IMR-90 (cell line): ENCODE measurements around the gene NFKB1. TPM values are rescaled to one million over a fixed set of nuclear protein-coding genes. Genes with fewer than 3 reads are reported as not detected.

ENCODE experiments used
- ATAC-seq: fragments of 200-7000 bp; cut with Tn5 transposase; 2 replicates; pipeline ENCODE4 v1.9.1; 2020; ENCODE audit warnings: low read depth, mild to moderate bottlenecking, moderate library complexity
- BruUV-seq: library from RNA; stranded (reverse); fragments of 400-500 nt; replicated peaks from 2 replicates; lab custom pipeline; 2021; lab: Mats Ljungman, UMichigan
- CTCF ChIA-PET: fragments of 300-600 bp; formaldehyde crosslinking; extraction: SDS; loops from one replicate; lab custom pipeline; 2021; ENCODE audit warnings: antibody characterized with exemption; lab: Yijun Ruan, JAX
- POLR2A ChIA-PET: fragments of 300-600 bp; sonication (Branson Sonifier 250); formaldehyde crosslinking; loops from one replicate; lab custom pipeline; 2022; ENCODE audit warnings: antibody characterized with exemption; ENCODE audit not compliant: unreplicated experiment; lab: Charles Lee
- DNase-seq: peaks from one replicate; pipeline ENCODE4 v3.0.0; 2013
- H2AFZ ChIP-seq: replicated peaks from 2 replicates; pipeline ENCODE3; 2013; ENCODE audit warnings: low read length, mild to moderate bottlenecking; ENCODE audit not compliant: poor library complexity
- H2AK5ac ChIP-seq: 2 replicates; pipeline ENCODE4 v1.6.1; 2013; ENCODE audit warnings: low read depth, low read length, inconsistent platforms
- H2AK9ac ChIP-seq: replicated peaks from 2 replicates; pipeline ENCODE3; 2013; ENCODE audit warnings: mild to moderate bottlenecking, low read depth, low read length, moderate library complexity; ENCODE audit not compliant: poor library complexity
- H2BK120ac ChIP-seq: 2 replicates; pipeline ENCODE4 v1.6.1; 2013; ENCODE audit warnings: low read depth, low read length, inconsistent platforms
- H2BK15ac ChIP-seq: 3 replicates; pipeline ENCODE4 v1.6.1; 2013; ENCODE audit warnings: low read depth, low read length, inconsistent platforms
- H2BK20ac ChIP-seq: 2 replicates; pipeline ENCODE4 v1.6.1; 2013; ENCODE audit warnings: low read depth, mild to moderate bottlenecking, inconsistent platforms, low read length, moderate library complexity
- H2BK5ac ChIP-seq: 2 replicates; pipeline ENCODE4 v1.6.1; 2013; ENCODE audit warnings: mild to moderate bottlenecking, low read depth, low read length, inconsistent platforms; ENCODE audit not compliant: poor library complexity, severe bottlenecking
- H3K14ac ChIP-seq: replicated peaks from 2 replicates; pipeline ENCODE4 v1.6.1; 2013; ENCODE audit warnings: low read depth, low read length, inconsistent platforms
- H3K18ac ChIP-seq: 2 replicates; pipeline ENCODE4 v1.6.1; 2013; ENCODE audit warnings: low read depth, low read length, control low read depth
- H3K23ac ChIP-seq: 2 replicates; pipeline ENCODE4 v1.6.1; 2013; ENCODE audit warnings: low read depth, low read length, inconsistent platforms
- H3K27ac ChIP-seq: 2 replicates; pipeline ENCODE4 v1.5.1; 2013; ENCODE audit warnings: mild to moderate bottlenecking, control low read depth, low read length; ENCODE audit not compliant: insufficient read depth
- H3K27me3 ChIP-seq: 2 replicates; pipeline ENCODE4 v1.6.1; 2013; ENCODE audit warnings: low read length; ENCODE audit not compliant: control insufficient read depth, insufficient read depth
- H3K36me3 ChIP-seq: 2 replicates; pipeline ENCODE4 v1.6.1; 2013; ENCODE audit warnings: low read length, mixed read lengths; ENCODE audit not compliant: control insufficient read depth, insufficient read depth
- H3K4ac ChIP-seq: 2 replicates; pipeline ENCODE4 v1.6.1; 2013; ENCODE audit warnings: low read depth, low read length, inconsistent platforms
- H3K4me1 ChIP-seq: 2 replicates; pipeline ENCODE4 v1.6.1; 2013; ENCODE audit warnings: low read length, mixed read lengths; ENCODE audit not compliant: control insufficient read depth, insufficient read depth
- H3K4me2 ChIP-seq: 2 replicates; pipeline ENCODE4 v1.6.1; 2013; ENCODE audit warnings: low read depth, mild to moderate bottlenecking, control low read depth, low read length, moderate library complexity
- H3K4me3 ChIP-seq: 2 replicates; pipeline ENCODE4 v1.5.1; 2013; ENCODE audit warnings: low read depth, mild to moderate bottlenecking, control low read depth, low read length, moderate library complexity; ENCODE audit not compliant: insufficient read depth
- H3K56ac ChIP-seq: 2 replicates; pipeline ENCODE4 v1.6.1; 2013; ENCODE audit warnings: low read length, inconsistent platforms; ENCODE audit not compliant: insufficient read depth; ENCODE audit errors: extremely low read depth
- H3K79me1 ChIP-seq, 2 experiments: 2 replicates each; pipeline ENCODE4 v1.6.1; 2013; ENCODE audit warnings: low read length in 2 of 2, inconsistent platforms in 1 of 2, low read depth in 1 of 2
- H3K9ac ChIP-seq: 2 replicates; pipeline ENCODE4 v1.6.1; 2013; ENCODE audit warnings: low read depth, low read length, control low read depth
- H3K9me1 ChIP-seq: 2 replicates; pipeline ENCODE4 v1.6.1; 2013; ENCODE audit warnings: low read length, inconsistent platforms; ENCODE audit not compliant: insufficient read depth
- H3K9me3 ChIP-seq: 2 replicates; pipeline ENCODE4 v1.6.1; 2013; ENCODE audit warnings: low read length; ENCODE audit not compliant: control insufficient read depth, insufficient read depth
- H4K20me1 ChIP-seq: 2 replicates; pipeline ENCODE4 v1.6.1; 2013; ENCODE audit warnings: low read length, inconsistent platforms; ENCODE audit not compliant: insufficient read depth
- H4K5ac ChIP-seq: 2 replicates; pipeline ENCODE4 v1.6.1; 2013; ENCODE audit warnings: mild to moderate bottlenecking, low read depth, low read length, control low read depth
- H4K8ac ChIP-seq, 2 experiments: 2 replicates each; pipeline ENCODE4 v1.6.1; 2013; ENCODE audit warnings: low read depth in 2 of 2, low read length in 2 of 2, control low read depth in 1 of 2, inconsistent platforms in 1 of 2
- H4K91ac ChIP-seq: 2 replicates; pipeline ENCODE4 v1.6.1; 2013; ENCODE audit warnings: low read depth, low read length, inconsistent platforms; ENCODE audit not compliant: insufficient read depth
- CEBPB ChIP-seq: IDR thresholded peaks from 2 replicates; pipeline ENCODE4 v1.6.1; 2012; ENCODE audit warnings: low read depth, low read length, improper control_type of control experiment
- CHD1 ChIP-seq: IDR thresholded peaks from 2 replicates; pipeline ENCODE4 v1.6.1; 2012; ENCODE audit warnings: low read depth, low read length, improper control_type of control experiment
- CTCF ChIP-seq: conservative IDR thresholded peaks from 2 replicates; pipeline ENCODE4 v1.5.1; 2012; ENCODE audit warnings: mild to moderate bottlenecking, low read depth, low read length, improper control_type of control experiment
- FOS ChIP-seq: fragments of 150-350 bp; IDR thresholded peaks from 2 replicates; pipeline ENCODE4 v1.6.1; 2016; ENCODE audit warnings: low read depth, low read length
- MXI1 ChIP-seq: IDR thresholded peaks from 2 replicates; pipeline ENCODE4 v1.6.1; 2012; ENCODE audit warnings: low read depth, mild to moderate bottlenecking, low read length, moderate library complexity, borderline replicate concordance
- POLR2A ChIP-seq: IDR thresholded peaks from 2 replicates; pipeline ENCODE4 v1.6.1; 2012; ENCODE audit warnings: mild to moderate bottlenecking, low read depth, low read length
- RCOR1 ChIP-seq: IDR thresholded peaks from 2 replicates; pipeline ENCODE4 v1.6.1; 2012; ENCODE audit warnings: mild to moderate bottlenecking, low read length, improper control_type of control experiment; ENCODE audit not compliant: insufficient replicate concordance
- SMC3 ChIP-seq: fragments of 150-350 bp; IDR thresholded peaks from 2 replicates; pipeline ENCODE4 v1.6.1; 2016; ENCODE audit warnings: low read depth, mild to moderate bottlenecking, antibody characterized with exemption, low read length, moderate library complexity
- WGBS, 2 experiments: methylation state at CpG; one replicate each; pipeline versions ENCODE4 v1.1.5 to v1.1.7; 2013; ENCODE audit warnings: missing lambda C conversion rate in 2 of 2; ENCODE audit not compliant: insufficient read length in 1 of 2; ENCODE audit errors: extremely low coverage in 2 of 2; 5-methylcytosine and 5-hydroxymethylcytosine counted together
- dilution Hi-C: fragments of 300-500 bp; cut with HindIII; formaldehyde crosslinking; loops from one replicate; pipeline ENCODE4 v1.14.3; 2018; ENCODE audit warnings: low sequenced_read_pairs; ENCODE audit not compliant: unreplicated experiment
- in situ Hi-C: fragments of 300-500 bp; cut with MboI; formaldehyde crosslinking; loops from 3 replicates; pipeline ENCODE4 v1.14.3; 2019; ENCODE audit warnings: low sequenced_read_pairs, inconsistent platforms, mixed read lengths
- intact Hi-C: fragments of 100-400 bp; cut with micrococcal nuclease; formaldehyde crosslinking; loops from 2 replicates; pipeline ENCODE4 v1.10.0; 2022
- polyA plus RNA-seq, 3 experiments: library from polyadenylated mRNA; depleted of rRNA; stranded (reverse); fragments of >200 nt; gene quantifications; 2 replicates each; pipeline ENCODE4 v1.2.3, GENCODE V29; 2012; ENCODE audit warnings: low replicate concordance in 1 of 3
- total RNA-seq: library from RNA; depleted of rRNA; stranded (reverse); fragments of >200 nt; gene quantifications from 2 replicates; pipeline ENCODE4 v1.2.3, GENCODE V29; 2012

The NFKB1 gene
- total and polyA plus RNA-seq, 2 of the 4 experiments (the other 2 are of a cell fraction): 19.8 to 24.6 TPM

- dilution Hi-C loops: no loop called here
- H3K9me3 ChIP-seq: peaks cover 4% of the 10 kb centered on the region; the same call in 1 of the 2 replicates
- no peak overlapping the region for H4K5ac ChIP-seq
- POLR2A ChIA-PET: no interaction called here
- DNase-seq (no peak), ATAC-seq (no peak)
- no peak overlapping the region for H2BK15ac ChIP-seq
- no peak overlapping the region for H3K18ac ChIP-seq
- H3K9ac ChIP-seq: no peak overlapping the region
- H2BK5ac ChIP-seq: no peak overlapping the region
- WGBS, 2 experiments: no CpG with 5 or more reads among the region's 4 CpGs
- peaks cover 15% of the 10 kb centered on the region for H3K36me3 ChIP-seq
- H2AK5ac ChIP-seq: no peak overlapping the region
- no peak overlapping the region for H2AFZ ChIP-seq
- no peak overlapping the region for H4K8ac ChIP-seq
- H2BK120ac ChIP-seq: no peak overlapping the region
- intact Hi-C loops: no loop called here
- H3K79me1 ChIP-seq: 0 out of 4 replicates have a peak, but pooled peaks cover 0 to under 1% of the 10 kb centered on the region in 2 experiments
- no peak overlapping the region for H3K23ac ChIP-seq
- no peak overlapping the region for H3K4ac ChIP-seq
- in situ Hi-C loops: no loop called here
- no peak overlapping the region for H3K27ac ChIP-seq
- H3K56ac ChIP-seq: no peak overlapping the region
- CTCF ChIA-PET: interaction anchor here (0.6 kb wide), 1 partner anchor 410 kb away, joined by 3 read pairs; no protein-coding TSS in a partner anchor
- H2AK9ac ChIP-seq: no peak overlapping the region
- H3K4me2 ChIP-seq: no peak overlapping the region
- H3K4me1 ChIP-seq: no peaks in the 10 kb centered on the region
- H3K27me3 ChIP-seq: no peaks in the 10 kb centered on the region
- H3K4me3 ChIP-seq: no peak overlapping the region
- no peak for TF ChIP-seq FOS
- no peak for TF ChIP-seq RCOR1
- TF ChIP-seq CTCF: no peak
- TF ChIP-seq MXI1: no peak
- TF ChIP-seq CEBPB: no peak
- no peak for TF ChIP-seq CHD1
- TF ChIP-seq POLR2A: no peak
- TF ChIP-seq SMC3: no peak
- no peak overlapping the region for H3K14ac ChIP-seq
- no peak overlapping the region for H2BK20ac ChIP-seq
- H3K9me1 ChIP-seq: no peaks in the 10 kb centered on the region; the same call in 1 of the 2 replicates
- no peaks in the 10 kb centered on the region for H4K20me1 ChIP-seq
- no peak overlapping the region for H4K91ac ChIP-seq
- BruUV-seq: no TSS peak
These were observed 85.5 kb downstream of the NFKB1 start for GRCh38 chr4:102586644-102587021.
